Measurements from ENCODE around the gene CBY2. TPM values are rescaled to one million over a fixed set of nuclear protein-coding genes. Genes with fewer than 3 reads are reported as not detected.
"Not testable (repeated sequence)": the region's sequence is repeated elsewhere in the genome, so short reads cannot be mapped to it uniquely, and the experiment has no call there.

The CBY2 gene
- polyA plus RNA-seq, 1 donor from 2014 or later: not detected

DNA sequence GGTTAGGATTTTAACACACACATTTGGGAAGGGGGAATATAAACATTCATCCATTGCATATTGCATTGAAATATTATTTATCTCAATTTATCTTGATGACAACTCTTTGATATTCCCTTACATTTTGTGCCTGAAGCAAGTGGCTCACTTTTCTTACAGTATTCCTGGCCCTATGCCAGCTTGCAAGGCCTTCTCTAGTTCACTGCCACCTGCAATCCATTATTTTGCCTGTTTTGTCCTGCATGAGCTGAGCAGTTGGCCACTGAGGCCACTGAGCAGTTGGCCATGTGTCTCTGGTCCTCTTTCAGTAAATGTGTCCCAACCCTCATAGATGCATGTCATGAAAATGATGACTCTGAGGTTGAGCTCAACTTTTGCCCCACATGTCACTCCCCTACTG is 49.8 kb downstream of the CBY2 start:
- H3K9me2 ChIP-seq (ENCODE audit: insufficient read depth, low read length): no peaks in the 10 kb centered on the region
- no peak overlapping the region for H3K4me3 ChIP-seq (ENCODE audit: low read length)
- H2AFZ ChIP-seq (ENCODE audit: low read depth, low read length): no peak overlapping the region
- no peaks in the 10 kb centered on the region for H4K20me1 ChIP-seq (ENCODE audit: insufficient read depth)
- no peaks in the 10 kb centered on the region for H3K36me3 ChIP-seq (ENCODE audit: insufficient read depth, low read length)
- TF ChIP-seq RAD21 (conservative IDR thresholded peaks at IDR 0.05) (no peak), EZH2 (IDR thresholded peaks at IDR 0.05; ENCODE audit: borderline replicate concordance, insufficient read depth, low read length, poor library complexity, severe bottlenecking) (no peak), POLR2AphosphoS5 (IDR thresholded peaks at IDR 0.05) (no peak), SMC3 (conservative IDR thresholded peaks at IDR 0.05; ENCODE audit: poor library complexity) (no peak), MXI1 (conservative IDR thresholded peaks at IDR 0.05; ENCODE audit: poor library complexity, severe bottlenecking) (no peak), EP300 (conservative IDR thresholded peaks at IDR 0.05; ENCODE audit: poor library complexity, severe bottlenecking) (no peak), TAF1 (IDR thresholded peaks at IDR 0.05; ENCODE audit: low read depth) (no peak)
- TF ChIP-seq, protein P1, sequence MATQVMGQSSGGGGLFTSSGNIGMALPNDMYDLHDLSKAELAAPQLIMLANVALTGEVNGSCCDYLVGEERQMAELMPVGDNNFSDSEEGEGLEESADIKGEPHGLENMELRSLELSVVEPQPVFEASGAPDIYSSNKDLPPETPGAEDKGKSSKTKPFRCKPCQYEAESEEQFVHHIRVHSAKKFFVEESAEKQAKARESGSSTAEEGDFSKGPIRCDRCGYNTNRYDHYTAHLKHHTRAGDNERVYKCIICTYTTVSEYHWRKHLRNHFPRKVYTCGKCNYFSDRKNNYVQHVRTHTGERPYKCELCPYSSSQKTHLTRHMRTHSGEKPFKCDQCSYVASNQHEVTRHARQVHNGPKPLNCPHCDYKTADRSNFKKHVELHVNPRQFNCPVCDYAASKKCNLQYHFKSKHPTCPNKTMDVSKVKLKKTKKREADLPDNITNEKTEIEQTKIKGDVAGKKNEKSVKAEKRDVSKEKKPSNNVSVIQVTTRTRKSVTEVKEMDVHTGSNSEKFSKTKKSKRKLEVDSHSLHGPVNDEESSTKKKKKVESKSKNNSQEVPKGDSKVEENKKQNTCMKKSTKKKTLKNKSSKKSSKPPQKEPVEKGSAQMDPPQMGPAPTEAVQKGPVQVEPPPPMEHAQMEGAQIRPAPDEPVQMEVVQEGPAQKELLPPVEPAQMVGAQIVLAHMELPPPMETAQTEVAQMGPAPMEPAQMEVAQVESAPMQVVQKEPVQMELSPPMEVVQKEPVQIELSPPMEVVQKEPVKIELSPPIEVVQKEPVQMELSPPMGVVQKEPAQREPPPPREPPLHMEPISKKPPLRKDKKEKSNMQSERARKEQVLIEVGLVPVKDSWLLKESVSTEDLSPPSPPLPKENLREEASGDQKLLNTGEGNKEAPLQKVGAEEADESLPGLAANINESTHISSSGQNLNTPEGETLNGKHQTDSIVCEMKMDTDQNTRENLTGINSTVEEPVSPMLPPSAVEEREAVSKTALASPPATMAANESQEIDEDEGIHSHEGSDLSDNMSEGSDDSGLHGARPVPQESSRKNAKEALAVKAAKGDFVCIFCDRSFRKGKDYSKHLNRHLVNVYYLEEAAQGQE (IDR thresholded peaks at IDR 0.05; ENCODE audit: borderline replicate concordance): no peak
- TF ChIP-seq, protein P2, sequence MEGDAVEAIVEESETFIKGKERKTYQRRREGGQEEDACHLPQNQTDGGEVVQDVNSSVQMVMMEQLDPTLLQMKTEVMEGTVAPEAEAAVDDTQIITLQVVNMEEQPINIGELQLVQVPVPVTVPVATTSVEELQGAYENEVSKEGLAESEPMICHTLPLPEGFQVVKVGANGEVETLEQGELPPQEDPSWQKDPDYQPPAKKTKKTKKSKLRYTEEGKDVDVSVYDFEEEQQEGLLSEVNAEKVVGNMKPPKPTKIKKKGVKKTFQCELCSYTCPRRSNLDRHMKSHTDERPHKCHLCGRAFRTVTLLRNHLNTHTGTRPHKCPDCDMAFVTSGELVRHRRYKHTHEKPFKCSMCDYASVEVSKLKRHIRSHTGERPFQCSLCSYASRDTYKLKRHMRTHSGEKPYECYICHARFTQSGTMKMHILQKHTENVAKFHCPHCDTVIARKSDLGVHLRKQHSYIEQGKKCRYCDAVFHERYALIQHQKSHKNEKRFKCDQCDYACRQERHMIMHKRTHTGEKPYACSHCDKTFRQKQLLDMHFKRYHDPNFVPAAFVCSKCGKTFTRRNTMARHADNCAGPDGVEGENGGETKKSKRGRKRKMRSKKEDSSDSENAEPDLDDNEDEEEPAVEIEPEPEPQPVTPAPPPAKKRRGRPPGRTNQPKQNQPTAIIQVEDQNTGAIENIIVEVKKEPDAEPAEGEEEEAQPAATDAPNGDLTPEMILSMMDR (IDR thresholded peaks at IDR 0.05; ENCODE audit: poor library complexity, severe bottlenecking): no peak
- no peaks in the 10 kb centered on the region for H3F3A ChIP-seq (ENCODE audit: insufficient read depth, low read length, poor library complexity, severe bottlenecking)
- H3K27ac ChIP-seq (ENCODE audit: low read length): no peak overlapping the region
- H3K9me3 ChIP-seq (ENCODE audit: low read length): no peaks in the 10 kb centered on the region
- no peaks in the 10 kb centered on the region for H3K79me2 ChIP-seq (replicated peaks; ENCODE audit: insufficient read depth, low read length)
- H3K4me2 ChIP-seq (ENCODE audit: low read length): no peak overlapping the region
- H3K27me3 ChIP-seq (ENCODE audit: insufficient read depth, low read depth, low read length): no peaks in the 10 kb centered on the region
- H3K9ac ChIP-seq (ENCODE audit: low read length): no peak overlapping the region

DNA sequence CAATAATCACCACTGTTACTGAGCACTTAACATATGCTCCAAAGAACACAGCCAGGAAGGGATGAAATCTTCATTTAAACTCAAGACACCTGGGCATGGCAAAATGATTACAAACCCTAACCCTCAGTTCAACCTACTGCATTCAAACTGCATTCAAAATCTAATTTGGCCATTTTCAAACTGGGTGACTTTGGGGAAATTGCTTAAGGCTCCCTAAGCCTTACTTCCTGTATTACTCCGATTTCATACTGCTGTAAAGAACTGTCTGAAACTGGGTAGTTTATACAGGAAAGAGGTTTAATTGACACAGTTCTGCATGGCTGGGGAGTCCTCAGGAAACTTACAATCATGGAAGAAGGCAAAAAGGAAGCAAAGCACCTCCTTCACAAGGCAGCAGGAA is 50.4 kb downstream of the CBY2 start:
- no peaks in the 10 kb centered on the region for H3K27me3 ChIP-seq (ENCODE audit: insufficient read depth, low read depth, low read length)
- no peak for TF ChIP-seq RAD21 (conservative IDR thresholded peaks at IDR 0.05)
- TF ChIP-seq EP300 (conservative IDR thresholded peaks at IDR 0.05; ENCODE audit: poor library complexity, severe bottlenecking): no peak
- TF ChIP-seq SMC3 (conservative IDR thresholded peaks at IDR 0.05; ENCODE audit: poor library complexity): no peak
- no peaks in the 10 kb centered on the region for H3K79me2 ChIP-seq (replicated peaks; ENCODE audit: insufficient read depth, low read length)
- H4K20me1 ChIP-seq (ENCODE audit: insufficient read depth): no peaks in the 10 kb centered on the region
- no peaks in the 10 kb centered on the region for H3K9me3 ChIP-seq (ENCODE audit: low read length)
- no peak overlapping the region for H3K4me2 ChIP-seq (ENCODE audit: low read length)
- H3K27ac ChIP-seq (ENCODE audit: low read length): no peak overlapping the region
- no peaks in the 10 kb centered on the region for H3F3A ChIP-seq (ENCODE audit: insufficient read depth, low read length, poor library complexity, severe bottlenecking)
- no peaks in the 10 kb centered on the region for H3K9me2 ChIP-seq (ENCODE audit: insufficient read depth, low read length)
- no peak overlapping the region for H3K9ac ChIP-seq (ENCODE audit: low read length)
- H3K4me3 ChIP-seq (ENCODE audit: low read length): no peak overlapping the region
- H3K36me3 ChIP-seq (ENCODE audit: insufficient read depth, low read length): no peaks in the 10 kb centered on the region
- H2AFZ ChIP-seq (ENCODE audit: low read depth, low read length): no peak overlapping the region

DNA sequence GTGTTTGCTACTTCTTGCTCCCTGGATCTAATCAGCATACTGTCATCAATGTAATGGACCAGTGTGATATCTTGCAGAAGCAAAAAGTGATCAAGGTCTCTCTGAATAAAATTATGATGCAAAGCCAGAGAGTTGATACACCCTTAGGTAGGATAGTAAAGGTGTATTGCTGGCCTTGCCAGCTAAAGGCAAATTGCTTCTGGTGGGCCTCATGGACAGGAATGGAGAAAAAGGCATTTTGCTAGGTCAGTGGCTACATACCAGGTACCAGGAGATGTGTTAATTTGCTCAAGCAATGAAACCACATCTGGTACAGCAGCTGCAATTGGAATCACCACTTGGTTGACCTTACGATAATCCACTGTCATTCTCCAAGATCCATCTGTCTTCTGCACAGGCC is 54.4 kb downstream of the CBY2 start:
- not testable (repeated sequence) for H3K79me2 ChIP-seq (replicated peaks; ENCODE audit: insufficient read depth, low read length); H3K4me3 ChIP-seq (ENCODE audit: low read length); H3K9me2 ChIP-seq (ENCODE audit: insufficient read depth, low read length); H3K9me3 ChIP-seq (ENCODE audit: low read length); H3K36me3 ChIP-seq (ENCODE audit: insufficient read depth, low read length); H3K9ac ChIP-seq (ENCODE audit: low read length); H3K27me3 ChIP-seq (ENCODE audit: insufficient read depth, low read depth, low read length); H3F3A ChIP-seq (ENCODE audit: insufficient read depth, low read length, poor library complexity, severe bottlenecking); H2AFZ ChIP-seq (ENCODE audit: low read depth, low read length); H4K20me1 ChIP-seq (ENCODE audit: insufficient read depth); H3K27ac ChIP-seq (ENCODE audit: low read length); H3K4me2 ChIP-seq (ENCODE audit: low read length)

DNA sequence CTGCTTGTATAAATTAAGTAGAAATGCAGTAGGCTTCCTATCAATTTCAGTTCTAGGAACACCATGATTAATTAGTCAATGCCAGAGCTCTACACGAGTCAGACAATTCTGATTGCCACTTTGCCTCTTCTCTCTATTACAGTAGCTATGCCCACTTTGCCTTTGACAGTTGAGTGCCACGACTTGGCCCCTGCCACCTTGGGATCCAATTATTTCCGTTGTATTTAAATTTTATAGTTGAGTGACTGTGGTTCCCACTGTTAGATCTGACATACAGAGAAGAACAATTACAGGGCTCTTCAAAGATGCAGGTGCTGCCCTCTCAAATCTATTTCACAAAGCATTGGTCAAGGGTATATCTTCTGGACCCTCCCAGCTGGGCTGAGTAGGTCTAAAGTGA is 55.5 kb downstream of the CBY2 start:
- H2AFZ ChIP-seq (ENCODE audit: low read depth, low read length); H3K36me3 ChIP-seq (ENCODE audit: insufficient read depth, low read length); H3K4me2 ChIP-seq (ENCODE audit: low read length); H3K9ac ChIP-seq (ENCODE audit: low read length); H3K79me2 ChIP-seq (replicated peaks; ENCODE audit: insufficient read depth, low read length); H3K27me3 ChIP-seq (ENCODE audit: insufficient read depth, low read depth, low read length); H3K27ac ChIP-seq (ENCODE audit: low read length); H3F3A ChIP-seq (ENCODE audit: insufficient read depth, low read length, poor library complexity, severe bottlenecking); H3K4me3 ChIP-seq (ENCODE audit: low read length); H3K9me3 ChIP-seq (ENCODE audit: low read length); H4K20me1 ChIP-seq (ENCODE audit: insufficient read depth); H3K9me2 ChIP-seq (ENCODE audit: insufficient read depth, low read length): not testable (repeated sequence)

Data from neural cell (in vitro differentiated cells).